H1 (cell line): ENCODE data around the gene THADA. TPM values are rescaled to one million over a fixed set of nuclear protein-coding genes. Genes with fewer than 3 reads are reported as not detected.

Experiments
- HDAC6 ChIP-seq: IDR thresholded peaks from one replicate; pipeline ENCODE4 v1.7.1; 2012; ENCODE audit warnings: low read depth, mild to moderate bottlenecking, inconsistent platforms, low read length, moderate library complexity
- RAD21 ChIP-seq, 2 experiments: IDR thresholded peaks in 1 of 2; conservative IDR thresholded peaks in 1 of 2; 2 replicates each; pipeline ENCODE4 v1.6.1; 2011; ENCODE audit warnings: low read depth in 2 of 2, low read length in 2 of 2, improper control_type of control experiment in 1 of 2, inconsistent platforms in 1 of 2, mild to moderate bottlenecking in 1 of 2, moderate library complexity in 1 of 2
- SRF ChIP-seq: IDR thresholded peaks from 2 replicates; pipeline ENCODE4 v1.6.1; 2011; ENCODE audit warnings: mild to moderate bottlenecking, low read depth, low read length, moderate library complexity
- YY1 ChIP-seq: IDR thresholded peaks from 2 replicates; pipeline ENCODE4 v1.6.1; 2011; ENCODE audit warnings: low read depth, mild to moderate bottlenecking, low read length
- polyA plus RNA-seq, 7 experiments: library from polyadenylated mRNA; depleted of rRNA in 3 of 7; stranded (reverse) in 5 of 7; unstranded in 2 of 7; fragments of >200 nt in 5 of 7; fragments of 200-250 nt in 2 of 7; gene quantifications; 1 replicate in 5 of 7; 2 replicates in 1 of 7; 4 replicates in 1 of 7; pipeline versions ENCODE4 v1.2.1 to v1.2.3, GENCODE V29; 2011 to 2013; ENCODE audit warnings: missing spikeins in 2 of 7, mixed read lengths in 2 of 7
- total RNA-seq: library from RNA; stranded (reverse); fragmentation: NEBNext Ultra II Directional; extraction: Animal tissue kit (Norgen Biotek cat#: 25700); gene quantifications from 2 replicates; pipeline ENCODE4 v1.2.1, GENCODE V29; 2021

Gene THADA
- total and polyA plus RNA-seq, 2 of the 8 experiments (the other 6 are each of a cell fraction or from before 2014, with no cell fraction given): 22.4 to 26.8 TPM

DNA sequence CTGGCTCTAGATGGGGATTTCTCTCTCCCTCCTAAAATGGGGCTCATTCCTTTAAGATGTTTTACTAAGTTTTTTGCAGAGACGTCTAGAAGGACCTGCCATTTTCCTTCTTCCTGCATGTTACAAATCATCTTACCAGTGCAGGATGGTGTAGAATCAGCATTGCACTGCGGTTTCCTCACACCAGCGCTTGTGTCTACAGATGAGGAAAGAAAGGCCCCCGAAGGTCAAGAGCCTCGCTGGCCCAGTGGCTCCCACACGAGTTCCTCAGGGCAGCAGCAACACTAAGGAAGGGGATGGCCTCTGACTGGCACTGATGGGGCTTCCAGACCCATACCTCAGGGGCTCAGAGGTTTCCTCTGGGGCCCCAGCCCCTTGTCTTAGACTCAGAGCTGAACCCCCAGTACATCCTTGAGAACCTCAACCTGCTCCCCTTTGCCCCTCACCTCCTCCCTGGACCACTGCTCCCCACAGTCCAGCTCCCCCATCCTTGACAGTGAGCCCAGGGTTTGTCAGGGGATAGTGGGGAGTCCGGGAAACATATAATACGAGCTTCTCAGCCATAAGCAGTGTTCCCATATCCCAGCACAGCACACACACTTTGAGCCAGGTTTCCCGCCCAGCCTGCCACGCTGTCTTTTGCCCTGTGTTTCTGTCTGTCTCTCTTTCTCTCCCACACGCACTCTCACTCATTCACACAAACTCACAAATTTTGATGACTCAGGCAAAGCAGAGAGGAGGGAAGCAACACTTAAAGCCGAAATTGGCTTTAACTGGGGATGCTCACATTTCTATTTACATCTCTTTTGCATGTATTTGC is 398.9 kb downstream of the THADA start (continued):
- no peak for TF ChIP-seq RAD21 (IDR thresholded peaks at IDR 0.05 in 1 of 2, conservative IDR thresholded peaks at IDR 0.05 in 1 of 2; ENCODE audit: low read depth in 2 of 2, low read length in 2 of 2)
- no peak for TF ChIP-seq HDAC6
- TF ChIP-seq YY1: no peak
- no peak for TF ChIP-seq SRF
